Mucosa of rectum (tissue), 2 donors: Measurements from ENCODE around the gene ITGA8.

Source experiments
- H3K27ac ChIP-seq, 2 donors: one replicate each; pipeline ENCODE4 v1.7.0; 2013; ENCODE audit warnings: inconsistent platforms in 2 of 2, low read depth in 2 of 2, low read length in 2 of 2
- H3K27me3 ChIP-seq, 2 donors: one replicate each; pipeline ENCODE4 v1.7.0; 2013; ENCODE audit warnings: low read length in 2 of 2; ENCODE audit not compliant: control insufficient read depth in 2 of 2, insufficient read depth in 2 of 2
- H3K36me3 ChIP-seq, 2 donors: one replicate each; pipeline ENCODE4 v1.7.0; 2013; ENCODE audit warnings: low read length in 2 of 2; ENCODE audit not compliant: control insufficient read depth in 2 of 2, insufficient read depth in 2 of 2
- H3K4me1 ChIP-seq, 2 donors: one replicate each; pipeline ENCODE4 v1.7.0; 2013; ENCODE audit warnings: low read length in 2 of 2, mild to moderate bottlenecking in 1 of 2; ENCODE audit not compliant: control insufficient read depth in 2 of 2, insufficient read depth in 2 of 2
- H3K4me3 ChIP-seq, 2 donors: one replicate each; pipeline ENCODE4 v1.7.0; 2013; ENCODE audit warnings: low read length in 2 of 2
- H3K9ac ChIP-seq, 2 donors: one replicate each; pipeline ENCODE4 v1.7.0; 2013; ENCODE audit warnings: low read length in 2 of 2, low read depth in 1 of 2, mild to moderate bottlenecking in 1 of 2
- H3K9me3 ChIP-seq, 2 donors: one replicate each; pipeline ENCODE4 v1.7.0; 2013; ENCODE audit warnings: low read length in 2 of 2; ENCODE audit not compliant: control insufficient read depth in 2 of 2
- donor health status: healthy.
- donor health status: Normal muscosa, but diverticular disease.

Gene ITGA8

GRCh38 chr10:15627617-15628196, 92.0 kb downstream of the ITGA8 start:
- no peak overlapping the region for H3K27ac ChIP-seq
- H3K27me3 ChIP-seq, result no peaks in the 10 kb centered on the region
- H3K4me3 ChIP-seq, result no peak overlapping the region
- H3K4me1 ChIP-seq, result no peaks in the 10 kb centered on the region
- no peak overlapping the region for H3K9ac ChIP-seq
- H3K36me3 ChIP-seq, result no peaks in the 10 kb centered on the region
- no peaks in the 10 kb centered on the region for H3K9me3 ChIP-seq

- Histone ChIP-seq H3K27ac (no peak overlapping the region), H3K36me3 (no peaks in the 10 kb centered on the region), H3K9me3 (no peaks in the 10 kb centered on the region), H3K27me3 (no peaks in the 10 kb centered on the region), H3K9ac (no peak overlapping the region), H3K4me3 (no peak overlapping the region), H3K4me1 (no peaks in the 10 kb centered on the region)
Measured at GRCh38 chr10:15626937-15627336, 92.8 kb downstream of the ITGA8 start.

DNA sequence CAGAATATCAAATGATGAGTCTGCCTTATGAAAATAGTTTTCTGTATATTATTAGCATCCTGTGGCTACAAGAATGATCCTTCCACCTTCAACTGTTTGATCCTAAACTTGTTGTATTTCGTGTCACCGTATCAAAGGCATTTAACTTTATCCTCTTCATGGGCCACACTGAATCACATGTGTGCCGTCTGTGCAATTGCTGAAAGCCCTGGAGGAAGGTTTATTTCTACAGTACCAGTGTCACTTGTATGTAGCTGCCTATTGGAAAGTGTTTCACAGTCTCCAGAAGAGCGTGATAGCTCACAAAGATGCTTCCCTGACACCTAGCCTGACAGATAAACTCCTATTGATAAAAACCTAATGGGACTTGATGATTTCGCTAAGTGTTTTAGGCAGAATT, 94.5 kb downstream of the ITGA8 start:
- H3K4me3 ChIP-seq, result no peak overlapping the region
- H3K9ac ChIP-seq, result no peak overlapping the region
- no peaks in the 10 kb centered on the region for H3K9me3 ChIP-seq
- H3K27me3 ChIP-seq, result no peaks in the 10 kb centered on the region
- no peak overlapping the region for H3K27ac ChIP-seq
- H3K36me3 ChIP-seq, result no peaks in the 10 kb centered on the region
- no peaks in the 10 kb centered on the region for H3K4me1 ChIP-seq

DNA sequence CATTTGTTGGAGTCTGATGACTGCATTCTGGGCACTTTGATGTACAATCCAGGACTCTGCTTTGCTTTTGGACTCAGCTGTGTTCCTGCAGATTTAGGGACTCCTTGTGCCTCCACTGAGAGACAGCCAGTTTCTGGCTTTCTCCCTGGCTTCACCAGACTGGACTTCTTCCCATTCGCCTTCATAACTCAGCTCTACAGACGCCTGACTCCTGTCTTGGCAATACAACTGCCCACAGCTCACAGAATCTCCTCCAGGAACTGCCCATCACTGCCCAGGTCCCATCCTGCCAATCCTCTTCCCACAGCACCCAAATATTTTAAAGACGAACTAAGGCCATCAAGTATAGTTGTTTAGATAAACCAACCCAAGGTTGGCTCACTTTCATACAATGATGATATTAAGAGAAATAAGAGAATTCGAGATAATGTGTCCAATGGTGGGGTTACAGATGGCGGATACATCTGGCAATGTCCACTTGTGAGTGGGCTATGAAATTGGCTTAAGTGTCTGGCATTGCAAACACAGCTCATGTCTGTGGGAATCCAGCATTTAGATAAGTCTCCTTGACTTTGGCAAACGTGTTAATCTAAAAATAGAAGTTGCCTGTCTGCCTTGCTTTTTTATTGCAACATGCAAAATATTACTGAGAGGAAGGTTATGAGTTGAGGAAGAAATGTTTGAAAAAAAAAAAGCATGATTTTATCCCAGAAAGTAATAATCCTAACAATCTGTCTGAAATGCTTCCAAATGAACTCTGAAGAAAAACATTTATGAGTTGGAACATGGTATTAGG, 95.1 kb downstream of the ITGA8 start:
- no peak overlapping the region for H3K4me3 ChIP-seq

DNA sequence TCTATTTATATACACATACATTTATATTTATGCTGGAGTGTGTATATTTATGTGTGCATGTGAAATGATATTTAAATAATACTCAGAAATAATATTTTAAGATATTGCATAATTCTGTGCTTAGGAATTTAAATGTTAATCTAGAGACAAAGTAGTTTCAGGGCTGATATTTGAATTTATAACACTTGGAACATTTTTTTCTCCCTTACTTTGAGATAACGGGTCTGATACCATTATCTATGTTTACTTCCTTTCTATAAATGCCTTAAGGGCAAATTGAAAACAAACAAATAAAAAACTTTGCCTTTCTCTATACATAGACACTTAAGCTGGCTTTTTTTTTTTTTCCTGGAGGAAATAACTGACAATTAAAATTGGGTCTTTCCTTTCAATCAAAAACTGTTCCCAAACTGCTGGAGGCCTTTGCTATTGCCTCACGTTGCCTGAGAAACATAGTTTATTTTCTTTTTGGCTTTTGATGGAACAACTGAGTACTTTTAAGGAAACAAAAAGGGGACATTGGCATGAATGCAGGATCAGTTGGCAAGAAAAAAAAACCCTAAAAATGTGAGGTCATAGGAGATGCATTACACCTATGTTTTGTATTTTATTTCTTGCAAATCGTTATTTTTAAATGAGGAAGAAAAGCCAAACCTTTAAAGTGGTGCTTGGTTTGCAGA, 98.7 kb downstream of the ITGA8 start:
- H3K9me3 ChIP-seq, result no peaks in the 10 kb centered on the region
- no peak overlapping the region for H3K9ac ChIP-seq
- no peak overlapping the region for H3K27ac ChIP-seq
- H3K4me1 ChIP-seq, result no peaks in the 10 kb centered on the region
- no peaks in the 10 kb centered on the region for H3K27me3 ChIP-seq
- H3K4me3 ChIP-seq, result no peak overlapping the region
- H3K36me3 ChIP-seq, result no peaks in the 10 kb centered on the region

More for the DNA sequence above, 95.1 kb downstream of the ITGA8 start:
- no peaks in the 10 kb centered on the region for H3K9me3 ChIP-seq
- no peaks in the 10 kb centered on the region for H3K36me3 ChIP-seq
- H3K4me1 ChIP-seq, result no peaks in the 10 kb centered on the region
- no peaks in the 10 kb centered on the region for H3K27me3 ChIP-seq
- no peak overlapping the region for H3K27ac ChIP-seq
- no peak overlapping the region for H3K9ac ChIP-seq

DNA sequence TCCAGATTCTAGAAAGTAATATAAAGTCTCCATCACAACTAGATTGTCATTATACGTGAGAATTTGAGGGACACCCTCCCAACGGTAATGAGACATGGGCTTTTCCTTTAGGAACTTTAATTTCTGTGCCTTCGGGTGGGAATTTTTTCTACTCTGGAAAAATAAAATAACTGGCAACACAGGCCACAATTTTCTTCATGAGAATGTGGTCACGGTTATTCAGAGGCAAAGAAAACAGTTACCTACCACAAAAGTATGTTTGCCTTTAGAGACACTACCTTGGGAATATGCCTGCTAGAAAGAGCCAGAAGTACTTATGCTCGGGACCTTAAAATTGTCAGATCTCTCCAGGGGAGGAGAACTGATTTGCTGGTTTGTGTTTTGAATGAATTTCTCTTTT, 99.4 kb downstream of the ITGA8 start:
- H3K9me3 ChIP-seq, result no peaks in the 10 kb centered on the region
- H3K9ac ChIP-seq, result no peak overlapping the region
- H3K27ac ChIP-seq, result no peak overlapping the region
- no peaks in the 10 kb centered on the region for H3K4me1 ChIP-seq
- no peaks in the 10 kb centered on the region for H3K27me3 ChIP-seq
- H3K36me3 ChIP-seq, result no peaks in the 10 kb centered on the region
- no peak overlapping the region for H3K4me3 ChIP-seq

DNA sequence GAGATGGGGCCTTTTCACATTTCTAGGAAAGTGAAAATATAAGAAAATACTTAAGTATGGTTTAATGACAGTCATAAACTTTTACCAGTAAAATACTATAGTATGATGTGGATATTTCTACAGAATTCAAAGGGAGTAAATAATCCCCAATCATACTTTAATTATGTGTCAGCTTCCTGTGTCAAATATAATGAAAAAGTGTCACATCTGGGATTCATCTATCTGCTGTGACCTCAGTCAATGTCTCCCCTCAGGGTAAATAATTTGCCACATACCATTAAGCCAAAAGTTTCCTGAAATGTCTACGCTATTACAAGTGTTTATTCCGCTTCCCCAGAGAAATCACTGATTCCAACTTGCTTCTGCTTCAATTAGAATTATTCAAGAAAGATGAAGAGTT, 110.5 kb downstream of the ITGA8 start:
- Histone ChIP-seq H3K36me3 (no peaks in the 10 kb centered on the region), H3K4me3 (no peak overlapping the region), H3K27ac (no peak overlapping the region), H3K27me3 (peaks cover 0 to 3% of the 10 kb centered on the region in 2 donors), H3K9me3 (no peaks in the 10 kb centered on the region), H3K4me1 (no peaks in the 10 kb centered on the region), H3K9ac (no peak overlapping the region)

DNA sequence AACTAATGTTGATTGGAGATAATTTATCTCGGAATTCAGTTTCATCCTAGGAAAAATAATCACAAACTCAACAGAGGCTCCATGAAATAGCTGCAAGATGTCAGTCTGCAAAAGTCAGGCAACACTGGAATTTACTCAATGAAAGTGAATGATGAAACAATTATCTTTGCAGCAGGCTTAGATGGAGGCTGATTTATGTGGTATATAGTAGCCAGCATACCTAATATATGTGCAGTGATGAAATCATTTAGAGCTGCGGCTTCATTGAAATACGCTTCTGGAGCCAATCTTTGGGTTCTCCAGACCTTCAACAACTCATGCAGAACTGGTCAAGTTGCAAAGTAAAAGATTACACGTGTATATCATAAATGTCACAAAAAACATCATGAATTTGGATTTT, 113.3 kb downstream of the ITGA8 start:
- no peak overlapping the region for H3K9ac ChIP-seq
- peaks cover 3 to 4% of the 10 kb centered on the region in 2 donors for H3K27me3 ChIP-seq
- no peak overlapping the region for H3K27ac ChIP-seq
- no peaks in the 10 kb centered on the region for H3K9me3 ChIP-seq
- no peaks in the 10 kb centered on the region for H3K4me1 ChIP-seq
- H3K36me3 ChIP-seq, result no peaks in the 10 kb centered on the region
- no peak overlapping the region for H3K4me3 ChIP-seq

DNA sequence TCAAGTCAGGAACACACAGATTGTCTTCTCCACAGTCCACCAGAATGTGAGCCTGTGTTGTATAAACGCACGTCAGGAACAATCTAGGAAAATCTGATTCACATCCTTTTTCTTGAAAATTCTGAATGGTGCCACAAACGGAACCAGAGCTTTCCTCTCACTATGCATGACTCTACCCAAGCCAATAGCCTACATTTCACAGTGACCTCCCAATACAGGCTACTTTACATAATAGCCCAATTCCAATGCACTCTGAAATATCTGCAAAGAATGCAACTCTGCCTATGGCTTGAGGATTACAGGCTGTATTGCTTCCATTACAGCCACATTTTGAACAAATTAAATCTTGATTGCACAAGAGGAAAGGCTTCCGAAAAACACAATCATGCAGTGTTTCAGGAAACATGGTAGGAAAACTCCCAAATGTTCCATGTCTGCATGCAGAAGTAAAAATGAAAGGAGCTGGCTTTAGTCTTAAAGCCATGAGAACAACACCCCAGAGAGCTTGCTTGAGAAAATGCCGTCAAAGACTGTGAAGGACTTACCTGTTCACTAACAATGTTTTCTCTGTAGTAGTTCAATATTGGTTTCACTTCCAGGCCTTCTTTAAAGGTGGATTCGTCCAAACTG, 113.9 kb downstream of the ITGA8 start:
- H3K4me3 ChIP-seq, result no peak overlapping the region
- H3K27ac ChIP-seq, result no peak overlapping the region
- H3K36me3 ChIP-seq, result no peaks in the 10 kb centered on the region
- peaks cover 3 to 6% of the 10 kb centered on the region in 2 donors for H3K27me3 ChIP-seq
- H3K4me1 ChIP-seq, result no peaks in the 10 kb centered on the region
- H3K9ac ChIP-seq, result no peak overlapping the region
- no peaks in the 10 kb centered on the region for H3K9me3 ChIP-seq

- Histone ChIP-seq H3K9me3 (no peaks in the 10 kb centered on the region), H3K4me3 (no peak overlapping the region), H3K27ac (no peak overlapping the region), H3K36me3 (no peaks in the 10 kb centered on the region), H3K9ac (no peak overlapping the region), H3K27me3 (peaks cover 3 to 6% of the 10 kb centered on the region in 2 donors), H3K4me1 (no peaks in the 10 kb centered on the region)
Measured at GRCh38 chr10:15603446-15604011, 116.2 kb downstream of the ITGA8 start.
